HepG2 (cell line): Measurements from ENCODE around the gene TBKBP1. TPM values are rescaled to one million over a fixed set of nuclear protein-coding genes. Genes with fewer than 3 reads are reported as not detected.

Experiments
- ARID4A ChIP-seq: sonication (generic); formaldehyde crosslinking; IDR thresholded peaks from 2 replicates; pipeline ENCODE4 v1.5.0; 2020; ENCODE audit warnings: mild to moderate bottlenecking, missing genetic modification reagents, borderline replicate concordance
- CBX2 ChIP-seq, 2 experiments: fragments of 200-600 bp in 1 of 2; sonication (generic); formaldehyde crosslinking in 1 of 2; IDR thresholded peaks; 2 replicates each; pipeline versions ENCODE4 v1.7.0 to v1.8.1; 2018 to 2022; ENCODE audit warnings: low read depth in 2 of 2, low read length in 1 of 2, mild to moderate bottlenecking in 1 of 2, missing genetic modification reagents in 1 of 2
- FOXO4 ChIP-seq: sonication (generic); formaldehyde crosslinking; conservative IDR thresholded peaks from 2 replicates; pipeline ENCODE4 v1.8.1; 2023; ENCODE audit warnings: missing genetic modification reagents
- KLF11 ChIP-seq: IDR thresholded peaks from 2 replicates; pipeline ENCODE4 v1.6.1; 2016; ENCODE audit warnings: missing compliant biosample characterization
- NFIB ChIP-seq: sonication (generic); formaldehyde crosslinking; IDR thresholded peaks from 2 replicates; pipeline ENCODE4 v1.9.0; 2021; ENCODE audit warnings: missing genetic modification reagents, mild to moderate bottlenecking, borderline replicate concordance
- POLR2G ChIP-seq: fragments of 200-400 bp; formaldehyde crosslinking; IDR thresholded peaks from 2 replicates; pipeline ENCODE4 v1.6.1; 2018; ENCODE audit warnings: mild to moderate bottlenecking, low read depth, low read length, moderate library complexity
- REL ChIP-seq: sonication (generic); formaldehyde crosslinking; conservative IDR thresholded peaks from 2 replicates; pipeline ENCODE4 v1.8.0; 2022; ENCODE audit warnings: mild to moderate bottlenecking, missing genetic modification reagents, moderate library complexity
- TBL1XR1 ChIP-seq: fragments of 150-350 bp; IDR thresholded peaks from 2 replicates; pipeline ENCODE4 v1.6.1; 2014; ENCODE audit warnings: borderline replicate concordance, low read length; ENCODE audit not compliant: partially characterized antibody
- TP53 ChIP-seq: sonication (generic); formaldehyde crosslinking; conservative IDR thresholded peaks from 2 replicates; pipeline ENCODE4 v1.4.0; 2020; ENCODE audit warnings: missing genetic modification reagents
- U2AF2 ChIP-seq: fragments of 200-400 bp; formaldehyde crosslinking; IDR thresholded peaks from 2 replicates; pipeline ENCODE4 v1.6.1; 2017; ENCODE audit warnings: low read depth, mild to moderate bottlenecking, low read length
- ZBTB20 ChIP-seq: sonication (generic); formaldehyde crosslinking; IDR thresholded peaks from 2 replicates; pipeline ENCODE4 v1.8.1; 2023; ENCODE audit warnings: missing genetic modification reagents, low read depth, mild to moderate bottlenecking, borderline replicate concordance
- ZC3H13 ChIP-seq: sonication (generic); formaldehyde crosslinking; IDR thresholded peaks from 2 replicates; pipeline ENCODE4 v1.8.1; 2023; ENCODE audit warnings: mild to moderate bottlenecking, missing genetic modification reagents, moderate library complexity
- ZEB1 ChIP-seq: IDR thresholded peaks from 2 replicates; pipeline ENCODE4 v1.6.1; 2012; ENCODE audit warnings: mild to moderate bottlenecking, low read depth, inconsistent platforms; ENCODE audit not compliant: insufficient replicate concordance
- ZKSCAN8 ChIP-seq: IDR thresholded peaks from 2 replicates; pipeline ENCODE4 v1.6.1; 2016; ENCODE audit warnings: borderline replicate concordance, missing genetic modification reagents, missing compliant biosample characterization
- ZNF205 ChIP-seq: IDR thresholded peaks from 2 replicates; pipeline ENCODE4 v1.6.1; 2018; ENCODE audit warnings: missing biosample characterization, missing genetic modification reagents
- ZNF24 ChIP-seq: fragments of 450-650 bp; IDR thresholded peaks from 2 replicates; pipeline ENCODE4 v1.6.1; 2017; ENCODE audit warnings: antibody characterized with exemption, mild to moderate bottlenecking
- ZNF263 ChIP-seq: sonication (generic); formaldehyde crosslinking; IDR thresholded peaks from 2 replicates; pipeline ENCODE4 v1.4.0; 2020; ENCODE audit warnings: missing genetic modification reagents
- ZNF329 ChIP-seq: sonication (generic); formaldehyde crosslinking; IDR thresholded peaks from 2 replicates; pipeline ENCODE4 v1.9.0; 2021; ENCODE audit warnings: low read depth, mild to moderate bottlenecking, missing genetic modification reagents
- ZNF572 ChIP-seq: sonication (generic); formaldehyde crosslinking; IDR thresholded peaks from 2 replicates; pipeline ENCODE4 v1.5.1; 2020; ENCODE audit warnings: mild to moderate bottlenecking, missing genetic modification reagents
- ZNF605 ChIP-seq: sonication (generic); formaldehyde crosslinking; IDR thresholded peaks from 2 replicates; pipeline ENCODE4 v1.8.0; 2022; ENCODE audit warnings: mild to moderate bottlenecking, missing genetic modification reagents
- polyA plus RNA-seq, 8 experiments: library from polyadenylated mRNA; depleted of rRNA in 3 of 8; stranded (reverse) in 7 of 8; unstranded in 1 of 8; fragments of >200 nt; fragmentation: Illumina TruSeq in 4 of 8; extraction: Trizol in 4 of 8; gene quantifications; 2 replicates each; pipeline versions ENCODE4 v1.2.1 to v1.2.3, GENCODE V29; 2011 to 2016; ENCODE audit warnings: low read depth in 4 of 8, missing spikeins in 1 of 8, mixed read lengths in 1 of 8; ENCODE audit not compliant: insufficient read depth in 1 of 8
- total RNA-seq, 5 experiments: library from RNA; depleted of rRNA; stranded (reverse); fragments of >200 nt; fragmentation: Illumina TruSeq; extraction: Trizol; gene quantifications; 2 replicates each; pipeline ENCODE4 v1.2.3, GENCODE V29; 2016; ENCODE audit warnings: low read depth in 1 of 5
- TF ChIP-seq, protein P1 (sequence below): sonication (generic); formaldehyde crosslinking; IDR thresholded peaks from 2 replicates; pipeline ENCODE4 v1.8.0; 2022; ENCODE audit warnings: missing genetic modification reagents, mild to moderate bottlenecking, borderline replicate concordance
- TF ChIP-seq, protein P2 (sequence below): sonication (generic); formaldehyde crosslinking; IDR thresholded peaks from 2 replicates; pipeline ENCODE4 v1.4.0; 2020; ENCODE audit warnings: missing genetic modification reagents, mild to moderate bottlenecking, borderline replicate concordance

Gene TBKBP1
- total and polyA plus RNA-seq, 2 of the 13 experiments (the other 11 are each of a cell fraction or from before 2014, with no cell fraction given): 2.6 to 7.0 TPM

DNA sequence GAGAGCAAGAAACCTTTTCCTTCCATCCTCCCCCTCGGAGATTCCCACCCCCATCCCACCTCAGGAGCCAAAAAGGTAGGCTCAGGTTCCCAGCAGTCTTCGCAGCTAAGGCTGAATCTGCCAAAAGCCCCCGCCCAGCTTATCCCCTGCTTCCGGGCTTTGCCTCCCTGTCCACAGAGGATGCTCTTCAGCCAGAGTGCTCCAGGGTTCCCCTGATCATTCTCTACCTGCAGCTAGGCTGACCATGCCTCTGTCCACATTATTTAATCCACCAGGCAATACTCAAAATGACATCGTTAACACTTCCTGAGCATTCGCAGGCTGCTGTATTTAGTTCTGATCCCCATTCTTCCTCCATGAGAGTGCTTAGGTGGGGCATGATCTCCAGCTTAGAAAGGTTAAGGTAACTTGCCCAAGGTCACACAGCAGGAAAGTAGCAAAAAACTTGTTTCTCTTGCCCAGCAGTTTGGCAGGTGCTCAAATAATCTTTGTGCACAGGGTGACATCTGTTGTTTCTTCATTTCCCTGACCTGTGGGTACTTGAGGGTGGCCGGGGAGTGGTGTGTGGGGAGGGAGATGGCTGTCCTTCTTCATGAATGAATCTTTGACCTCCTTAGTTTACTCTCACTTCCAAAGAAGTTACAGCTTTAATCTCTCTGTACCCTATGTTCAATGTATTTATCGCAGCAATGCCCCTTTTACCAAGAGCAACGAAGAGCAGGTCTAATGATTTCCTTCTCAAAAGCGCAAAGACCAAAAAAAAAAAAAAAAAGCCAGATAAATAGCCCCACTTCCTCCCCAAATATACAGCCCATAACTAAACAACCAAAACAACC lies 848 bp upstream of the TBKBP1 start (continued):
- TF ChIP-seq NFIB (CRISPR knock-in tag) (no peak), ZNF24 (no peak), ZC3H13 (CRISPR knock-in tag) (no peak), FOXO4 (CRISPR knock-in tag) (no peak), ZNF263 (CRISPR knock-in tag) (peak; percentile 91), CBX2 (IDR thresholded peaks at IDR 0.05; ENCODE audit: low read depth, low read length) (no peak), CBX2 (CRISPR knock-in tag; IDR thresholded peaks at IDR 0.05; ENCODE audit: low read depth) (no peak), KLF11 (CRISPR knock-in tag) (no peak), ARID4A (CRISPR knock-in tag) (no peak), TP53 (no peak), ZEB1 (no peak), ZNF329 (CRISPR knock-in tag) (peak; percentile 96), ZBTB20 (CRISPR knock-in tag) (no peak), POLR2G (no peak), ZNF572 (CRISPR knock-in tag) (0 out of 2 replicates have a peak, but pooled peaks have one; percentile 60), TBL1XR1 (no peak), ZNF205 (CRISPR knock-in tag) (no peak), ZKSCAN8 (CRISPR knock-in tag) (no peak), U2AF2 (no peak), ZNF605 (CRISPR knock-in tag) (no peak), REL (CRISPR knock-in tag) (no peak)
- TF ChIP-seq, protein P1, sequence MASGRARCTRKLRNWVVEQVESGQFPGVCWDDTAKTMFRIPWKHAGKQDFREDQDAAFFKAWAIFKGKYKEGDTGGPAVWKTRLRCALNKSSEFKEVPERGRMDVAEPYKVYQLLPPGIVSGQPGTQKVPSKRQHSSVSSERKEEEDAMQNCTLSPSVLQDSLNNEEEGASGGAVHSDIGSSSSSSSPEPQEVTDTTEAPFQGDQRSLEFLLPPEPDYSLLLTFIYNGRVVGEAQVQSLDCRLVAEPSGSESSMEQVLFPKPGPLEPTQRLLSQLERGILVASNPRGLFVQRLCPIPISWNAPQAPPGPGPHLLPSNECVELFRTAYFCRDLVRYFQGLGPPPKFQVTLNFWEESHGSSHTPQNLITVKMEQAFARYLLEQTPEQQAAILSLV: peak; percentile 59; the same call in 1 of the 2 replicates
- TF ChIP-seq, protein P2, sequence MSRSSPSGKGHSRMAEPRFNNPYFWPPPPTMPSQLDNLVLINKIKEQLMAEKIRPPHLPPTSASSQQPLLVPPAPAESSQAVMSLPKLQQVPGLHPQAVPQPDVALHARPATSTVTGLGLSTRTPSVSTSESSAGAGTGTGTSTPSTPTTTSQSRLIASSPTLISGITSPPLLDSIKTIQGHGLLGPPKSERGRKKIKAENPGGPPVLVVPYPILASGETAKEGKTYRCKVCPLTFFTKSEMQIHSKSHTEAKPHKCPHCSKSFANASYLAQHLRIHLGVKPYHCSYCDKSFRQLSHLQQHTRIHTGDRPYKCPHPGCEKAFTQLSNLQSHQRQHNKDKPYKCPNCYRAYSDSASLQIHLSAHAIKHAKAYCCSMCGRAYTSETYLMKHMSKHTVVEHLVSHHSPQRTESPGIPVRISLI: peak; percentile 65
